GM23248 (cell line): Measurements from ENCODE around the gene MRPS15.

Experiments
- EZH2 ChIP-seq: fragments of 200-600 bp; sonication (generic); IDR thresholded peaks from 2 replicates; pipeline ENCODE4 v1.6.1; 2018; ENCODE audit warnings: antibody characterized with exemption, mild to moderate bottlenecking; ENCODE audit not compliant: insufficient read depth, poor library complexity, severe bottlenecking
- EZH2phosphoT487 ChIP-seq: fragments of 200-600 bp; sonication (generic); IDR thresholded peaks from 2 replicates; pipeline ENCODE4 v1.6.1; 2018; ENCODE audit warnings: antibody characterized with exemption, moderate library complexity, mild to moderate bottlenecking, low read depth; ENCODE audit not compliant: insufficient read depth

GRCh38 chr1:36450919-36451305 is 13.3 kb downstream of the MRPS15 start:
- no peak for TF ChIP-seq EZH2phosphoT487
- TF ChIP-seq EZH2 = no peak
